ENCODE data around the gene HSPG2.

Gene HSPG2

DNA sequence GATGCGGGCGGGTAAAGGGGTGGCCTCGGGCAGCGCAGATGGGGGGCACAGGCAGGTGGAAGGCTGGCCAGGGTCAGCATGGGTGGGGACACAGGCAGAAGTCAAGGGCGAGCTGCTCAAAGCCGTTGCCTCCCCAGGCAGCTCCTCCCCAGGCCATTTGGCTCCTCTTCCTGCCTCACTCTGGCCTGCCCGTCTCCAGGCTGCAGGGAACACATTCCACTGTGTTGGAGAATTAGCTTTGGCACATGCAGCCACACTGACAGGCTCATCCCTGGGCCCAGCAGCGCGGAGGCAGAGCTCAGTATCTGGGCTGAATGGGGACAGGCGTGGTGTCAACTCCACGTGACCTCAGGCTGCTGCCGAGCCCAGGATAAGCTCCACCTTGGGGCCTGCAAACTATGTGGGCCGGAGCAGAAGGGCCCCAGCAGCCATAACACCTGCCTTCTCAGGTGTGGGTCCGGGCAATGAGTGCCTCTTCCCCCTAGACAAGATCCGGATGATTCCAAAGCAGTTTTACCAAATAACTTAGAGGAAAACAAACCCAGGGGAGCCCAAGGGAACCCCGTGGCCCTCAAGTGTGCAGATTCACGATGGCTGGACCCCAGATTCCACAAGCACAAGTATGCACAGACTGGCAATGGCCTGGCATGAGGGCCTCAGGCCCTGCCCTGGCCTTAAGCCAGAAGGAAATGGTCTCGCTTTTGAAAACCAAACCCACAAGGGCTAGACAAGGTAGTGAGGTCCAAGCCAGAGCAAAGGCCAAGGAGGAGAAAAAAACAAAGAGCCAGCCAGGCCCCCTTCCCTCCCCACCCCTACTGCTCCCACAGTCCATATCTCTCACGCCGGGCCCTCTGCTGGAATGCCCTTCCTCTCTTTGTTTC, 40.2 kb downstream of the HSPG2 start:
- DNase-seq, result no peak

GRCh38 chr1:21896026-21896425, 41.1 kb downstream of the HSPG2 start:
- DNase-seq, result no peak

GRCh38 chr1:21894034-21894881, 42.9 kb downstream of the HSPG2 start:
- no peak for DNase-seq

GRCh38 chr1:21893046-21893805, 43.9 kb downstream of the HSPG2 start:
- DNase-seq, result no peak

DNA sequence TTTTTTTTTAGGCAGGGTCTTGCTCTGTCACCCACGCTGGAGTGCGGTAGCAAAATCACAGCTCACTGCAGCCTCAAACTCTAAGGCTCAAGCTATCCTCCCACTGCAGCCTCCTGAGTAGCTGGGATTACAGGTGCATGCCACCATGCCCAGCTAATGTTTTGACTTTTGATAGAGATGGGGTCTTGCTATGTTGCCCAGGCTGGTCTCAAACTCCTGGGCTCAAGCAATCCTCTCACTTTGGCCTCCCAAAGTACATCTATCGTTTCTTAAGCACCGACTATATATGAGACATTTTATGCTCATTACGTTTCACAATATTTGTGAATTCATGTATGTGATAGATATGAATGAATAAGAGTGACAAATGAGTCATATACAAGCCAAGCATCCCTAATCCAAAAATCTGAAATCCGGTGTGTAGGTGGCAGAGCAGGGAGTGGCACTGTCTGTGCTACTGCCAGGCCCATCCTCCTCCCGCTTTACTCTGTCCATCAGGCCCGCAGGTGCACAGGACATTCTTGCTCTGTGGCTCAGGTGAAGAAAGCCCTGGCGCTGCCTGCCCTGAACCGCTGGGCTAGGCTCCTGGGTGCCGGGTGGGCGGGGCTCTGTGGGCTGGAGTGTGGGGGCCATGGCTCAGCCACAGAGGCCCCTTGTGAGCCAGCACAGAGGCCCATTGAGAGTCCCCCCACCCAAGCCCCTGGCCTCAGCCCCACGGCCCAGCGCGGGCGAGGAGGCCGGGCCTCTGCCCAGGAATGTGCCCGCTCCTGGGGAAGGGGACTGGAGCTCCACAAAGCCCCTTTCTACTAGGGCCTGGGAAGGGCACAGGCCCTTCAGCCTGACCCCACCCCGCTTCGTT, 45.3 kb downstream of the HSPG2 start:
- DNase-seq, result no peak

DNA sequence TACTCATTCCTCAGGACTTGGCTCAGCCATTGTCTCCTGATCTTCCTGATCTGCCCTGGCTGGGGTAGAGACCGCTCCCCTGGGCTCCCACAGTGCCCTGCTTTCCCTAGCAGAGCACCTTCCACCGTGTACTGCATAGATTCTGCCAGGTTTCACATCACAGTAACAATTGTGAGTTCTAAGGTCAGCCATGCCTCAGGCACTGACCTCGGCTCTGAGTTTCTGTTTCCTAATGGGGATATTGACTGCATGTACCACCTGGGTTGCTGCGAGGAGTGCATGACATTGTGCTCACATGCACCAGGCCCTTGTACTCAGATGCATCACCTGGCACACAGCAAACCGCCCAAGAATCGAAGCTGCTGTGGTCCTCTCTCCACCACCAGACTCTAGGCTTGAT, 46.0 kb downstream of the HSPG2 start:
- no peak for DNase-seq

DNA sequence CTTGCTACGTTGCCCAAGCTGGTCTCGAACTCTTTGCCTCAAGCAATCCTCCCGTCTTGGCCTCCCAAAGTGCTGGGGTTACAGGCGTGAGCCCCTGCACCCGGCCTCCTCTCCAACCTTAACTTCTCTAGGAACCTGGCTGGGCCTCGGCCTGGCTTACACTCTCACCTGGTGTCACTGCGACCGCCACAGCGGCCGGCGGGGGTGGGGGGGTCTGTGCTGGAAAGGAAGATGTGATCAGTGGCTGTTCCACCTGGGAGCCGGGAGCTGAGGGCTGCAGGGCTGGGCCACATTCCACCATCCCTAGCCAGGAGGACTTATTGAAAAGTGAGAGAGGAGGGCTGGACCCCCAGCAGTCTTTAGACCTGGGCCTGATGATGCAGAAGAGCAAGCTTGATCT, 48.6 kb downstream of the HSPG2 start:
- DNase-seq, result no peak

DNA sequence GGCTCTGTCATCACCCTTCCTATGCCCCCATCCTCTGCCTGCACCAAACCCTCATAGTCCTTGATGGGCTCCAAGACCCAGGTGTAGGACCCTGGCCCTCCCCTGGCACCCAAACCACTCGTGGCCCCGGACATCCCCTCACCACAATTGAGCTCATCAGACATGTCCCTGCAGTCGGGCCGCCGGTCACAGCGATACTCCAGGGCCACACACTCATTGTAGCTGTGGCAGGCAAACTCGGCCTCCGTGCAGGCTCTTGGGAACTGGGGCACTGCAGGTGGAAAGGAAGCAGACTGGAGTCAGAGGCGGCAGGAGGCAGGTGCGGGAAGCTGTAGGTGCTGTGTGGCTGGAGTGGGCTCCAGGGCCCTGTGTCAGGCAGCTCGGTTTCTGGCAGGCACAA, 49.3 kb downstream of the HSPG2 start:
- no peak for DNase-seq

DNA sequence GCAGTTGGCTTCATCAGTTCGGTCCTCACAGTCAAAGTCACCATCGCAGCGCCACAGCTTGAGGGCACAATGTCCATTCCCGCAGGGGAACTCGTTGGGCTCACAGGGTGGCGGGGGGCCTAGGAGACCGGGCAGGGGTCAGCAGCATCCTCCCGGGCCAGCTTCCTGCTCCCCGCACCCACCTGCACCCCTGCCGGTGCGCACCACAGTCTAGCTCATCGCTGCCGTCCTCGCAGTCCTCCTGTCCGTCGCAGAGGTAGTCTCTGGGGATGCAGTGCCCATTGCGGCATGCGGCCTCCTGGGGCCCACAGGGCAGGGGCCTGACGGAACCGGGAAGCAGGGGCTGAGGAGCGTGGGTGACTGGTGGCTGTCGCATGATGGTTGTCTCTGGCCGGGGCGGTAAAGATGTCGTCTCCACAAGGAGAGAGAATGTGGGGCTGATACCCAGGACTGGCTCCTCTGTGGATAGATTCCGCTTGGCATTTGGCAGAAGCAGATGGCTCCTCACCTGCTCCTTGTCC, 49.8 kb downstream of the HSPG2 start:
- DNase-seq, result no peak

GRCh38 chr1:21886486-21887215, 50.5 kb downstream of the HSPG2 start:
- DNase-seq, result no peak

- no peak for DNase-seq
Observed at GRCh38 chr1:21885236-21886037, 51.7 kb downstream of the HSPG2 start.

GRCh38 chr1:21884456-21885235, 52.5 kb downstream of the HSPG2 start:
- DNase-seq, result no peak

DNA sequence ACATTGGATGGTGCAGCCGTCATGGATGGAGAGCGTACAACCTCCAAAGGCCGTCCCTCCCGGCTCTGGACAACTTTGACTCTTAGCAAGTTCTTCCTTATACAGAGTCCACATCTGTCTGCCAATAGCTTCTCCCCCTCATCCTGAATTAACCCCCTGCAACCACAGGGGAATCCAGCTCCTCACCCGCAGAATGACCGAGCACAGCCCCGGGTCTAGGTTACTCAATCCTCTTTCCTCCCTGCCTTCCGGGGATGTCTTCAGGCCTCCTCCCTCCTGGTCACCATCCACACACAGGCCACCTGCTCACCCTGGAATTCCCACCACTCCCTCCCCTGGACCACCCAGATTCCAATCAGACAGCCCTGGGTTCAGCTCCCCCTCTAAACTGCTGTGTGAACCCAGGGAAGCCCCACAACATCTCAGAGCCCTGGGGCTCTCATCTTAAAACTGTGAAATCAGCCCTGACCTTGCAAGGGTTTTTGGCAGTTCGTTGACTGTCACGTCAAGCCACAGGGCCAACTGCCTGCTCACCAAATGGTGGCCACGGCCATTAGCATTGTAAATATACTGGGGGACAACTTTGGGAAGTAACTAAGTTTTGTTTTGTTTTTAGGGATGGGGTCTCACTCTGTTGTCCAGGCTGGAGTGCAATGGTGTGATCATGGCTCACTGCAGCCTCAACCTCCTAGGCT, 54.2 kb downstream of the HSPG2 start:
- no peak for DNase-seq

- no peak for DNase-seq
Observed at GRCh38 chr1:21881250-21881649, 55.9 kb downstream of the HSPG2 start.

DNA sequence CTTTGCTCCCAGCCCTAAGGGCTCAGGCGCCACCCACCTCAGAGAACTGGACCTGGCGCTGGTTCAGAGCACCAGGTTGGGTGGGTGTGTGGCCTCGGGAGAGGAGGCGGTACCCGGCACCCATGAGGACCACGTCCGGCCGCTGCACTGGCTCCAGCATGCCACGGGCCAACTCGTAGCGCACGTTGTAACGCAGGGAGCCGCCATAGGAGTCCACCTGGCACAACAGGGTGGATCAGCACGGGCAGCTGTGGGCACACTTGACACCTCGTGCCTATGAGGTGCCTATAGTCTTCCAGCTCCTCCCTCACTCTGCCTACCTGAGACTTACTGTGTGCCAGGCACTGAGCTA, 56.5 kb downstream of the HSPG2 start:
- DNase-seq, result no peak

DNA sequence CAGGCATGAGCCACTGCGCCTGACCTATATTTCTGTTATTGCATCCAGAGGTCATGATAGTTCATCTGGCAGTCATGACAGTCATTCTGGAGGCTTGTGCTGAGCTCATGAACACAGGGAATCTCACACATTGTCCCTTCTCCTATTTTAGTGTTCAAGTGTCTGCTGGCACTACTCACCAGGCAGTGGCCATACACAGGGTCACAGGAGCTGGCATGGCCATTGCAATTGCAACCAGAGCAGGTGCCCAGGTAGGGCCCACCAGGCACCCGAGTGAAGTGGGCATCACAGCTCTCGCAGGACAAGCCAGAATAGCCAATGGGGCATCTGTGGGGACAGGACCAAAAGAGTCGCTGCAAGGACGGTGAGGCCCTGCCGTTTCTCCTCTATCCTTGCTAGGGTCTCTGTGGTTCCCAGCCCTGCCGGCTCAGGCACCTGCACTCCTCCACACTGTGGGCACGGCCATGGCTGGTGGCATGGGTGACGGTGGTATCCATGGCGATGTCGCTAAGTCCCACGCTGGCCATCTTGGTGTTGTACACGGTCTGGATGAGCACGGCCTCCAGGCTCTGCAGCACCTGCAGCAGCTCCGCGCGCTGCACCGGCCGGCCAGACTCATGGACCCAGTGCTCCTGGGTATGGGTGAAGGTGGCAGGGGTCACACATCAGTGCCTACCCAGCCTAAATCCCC, 57.0 kb downstream of the HSPG2 start:
- DNase-seq, result no peak

- DNase-seq, result no peak
Observed at GRCh38 chr1:21878840-21879478, 58.2 kb downstream of the HSPG2 start.

Data from stimulated activated CD4-positive, alpha-beta T cell treated with anti-CD3 and anti-CD28 coated beads, Interleukin-2, amount 100 ng/mL, for 48 hours (primary cell).